Cerebellar nuclear complex (tissue), 1 donor: ENCODE data around the gene SMARCD3.

Experiments used
- DNase-seq, 2 experiments: peaks; one replicate each; lab custom pipeline; 2025; lab: John Stamatoyannopoulos, UW

Gene SMARCD3

GRCh38 chr7:151208253-151208862 is 40.1 kb downstream of the SMARCD3 start:
- DNase-seq = no peak

- DNase-seq = no peak
Observed at GRCh38 chr7:151207804-151208203, 40.7 kb downstream of the SMARCD3 start.

- no peak for DNase-seq
Observed at GRCh38 chr7:151207315-151207714, 41.2 kb downstream of the SMARCD3 start.

GRCh38 chr7:151206914-151207313 is 41.6 kb downstream of the SMARCD3 start:
- no peak for DNase-seq

GRCh38 chr7:151205730-151206129 is 42.8 kb downstream of the SMARCD3 start:
- no peak for DNase-seq

GRCh38 chr7:151204383-151205032 is 44.0 kb downstream of the SMARCD3 start:
- DNase-seq = no peak

- no peak for DNase-seq
Observed at GRCh38 chr7:151202836-151203235, 45.7 kb downstream of the SMARCD3 start.

GRCh38 chr7:151201751-151202150 is 46.7 kb downstream of the SMARCD3 start:
- DNase-seq = no peak

- no peak for DNase-seq
Observed at GRCh38 chr7:151201344-151201743, 47.1 kb downstream of the SMARCD3 start.

GRCh38 chr7:151198945-151199848 is 49.3 kb downstream of the SMARCD3 start:
- no peak for DNase-seq

- no peak for DNase-seq
Observed at GRCh38 chr7:151197932-151198331, 50.6 kb downstream of the SMARCD3 start.

GRCh38 chr7:151195616-151196450 is 52.7 kb downstream of the SMARCD3 start:
- no peak for DNase-seq

GRCh38 chr7:151194188-151194587 is 54.3 kb downstream of the SMARCD3 start:
- no peak for DNase-seq

- no peak for DNase-seq
Observed at GRCh38 chr7:151193203-151193978, 55.1 kb downstream of the SMARCD3 start.

- DNase-seq = no peak
Observed at GRCh38 chr7:151192002-151192539, 56.4 kb downstream of the SMARCD3 start.

- no peak for DNase-seq
Observed at GRCh38 chr7:151191544-151191943, 57.0 kb downstream of the SMARCD3 start.

GRCh38 chr7:151189038-151189437 is 59.5 kb downstream of the SMARCD3 start:
- DNase-seq = no peak
